ENCODE measurements around the gene ATG13. TPM values are rescaled to one million over a fixed set of nuclear protein-coding genes. Genes with fewer than 3 reads are reported as not detected.

ATG13 gene
- total and polyA plus RNA-seq, 2 experiments from 2014 or later = 32.9 to 71.1 TPM

GRCh38 chr11:46694607-46695006, 77.3 kb downstream of the ATG13 start:
- peaks cover 4% of the 10 kb centered on the region; the same call in 1 of the 3 replicates for H3K36me3 Mint-ChIP-seq (ENCODE audit: low read depth)
- Histone ChIP-seq H3K9me2 (ENCODE audit: insufficient read depth) (no peaks in the 10 kb centered on the region), H3K4me2 (no peak overlapping the region), H3K36me3 (ENCODE audit: insufficient read depth) (no peaks in the 10 kb centered on the region), H3K27ac (ENCODE audit: low read depth) (no peak overlapping the region), H2AFZ (no peak overlapping the region), H3K27me3 (ENCODE audit: insufficient read depth) (no peaks in the 10 kb centered on the region), H3F3A (replicated peaks; ENCODE audit: low read depth) (no peaks in the 10 kb centered on the region), H3K4me1 (ENCODE audit: insufficient read depth) (0 out of 2 replicates have a peak, but pooled peaks cover 1% of the 10 kb centered on the region), H3K79me2 (replicated peaks; ENCODE audit: insufficient read depth) (peaks cover 10% of the 10 kb centered on the region), H3K4me3 (no peak overlapping the region), H4K20me1 (replicated peaks; ENCODE audit: insufficient read depth) (no peaks in the 10 kb centered on the region)
- H3K4me1 Mint-ChIP-seq = peaks cover 14% of the 10 kb centered on the region; the same call in 2 of the 3 replicates
- no peaks in the 10 kb centered on the region for H3K9me3 Mint-ChIP-seq
- H3K27ac Mint-ChIP-seq = no peak overlapping the region
- no peak overlapping the region for H3K4me3 Mint-ChIP-seq
- DNase-seq (ENCODE audit: low spot score) (no peak), ATAC-seq (no peak)
- TF ChIP-seq CTCF (conservative IDR thresholded peaks at IDR 0.05; ENCODE audit: low read depth in 2 of 2) (no peak), REST (IDR thresholded peaks at IDR 0.05; ENCODE audit: unreplicated experiment) (no peak), EZH2 (IDR thresholded peaks at IDR 0.05; ENCODE audit: low read depth, unreplicated experiment) (no peak), ZNF331 (CRISPR knock-in tag; IDR thresholded peaks at IDR 0.05; ENCODE audit: low read depth) (no peak), ETS1 (IDR thresholded peaks at IDR 0.05) (no peak), EZH2phosphoT487 (IDR thresholded peaks at IDR 0.05; ENCODE audit: unreplicated experiment) (no peak), JUNB (IDR thresholded peaks at IDR 0.05; ENCODE audit: unreplicated experiment) (no peak), ZNF114 (CRISPR knock-in tag; IDR thresholded peaks at IDR 0.05) (no peak), STAT1 (IDR thresholded peaks at IDR 0.05; ENCODE audit: unreplicated experiment) (no peak), POLR2AphosphoS5 (IDR thresholded peaks at IDR 0.05; ENCODE audit: low read depth) (no peak), ZNF462 (CRISPR knock-in tag; IDR thresholded peaks at IDR 0.05) (no peak), CREB1 (CRISPR knock-in tag; IDR thresholded peaks at IDR 0.05; ENCODE audit: low read depth) (no peak), NANOG (IDR thresholded peaks at IDR 0.05; ENCODE audit: borderline replicate concordance) (no peak)
- peaks cover 1% of the 10 kb centered on the region for H3K27me3 Mint-ChIP-seq (ENCODE audit: insufficient read depth, low read depth, poor library complexity)
